Spleen (tissue), 11 donors: ENCODE measurements around the gene WNK2. TPM values are rescaled to one million over a fixed set of nuclear protein-coding genes. Genes with fewer than 3 reads are reported as not detected.

ENCODE experiments used
- DNase-seq: peaks from one replicate; pipeline ENCODE4 v3.0.0-alpha.2; 2020
- H3K27ac ChIP-seq, 8 donors: fragments of 200-600 bp; sonication (generic) in 7 of 8; 1 replicate in 4 of 8; 2 replicates in 4 of 8; pipeline versions ENCODE4 v1.5.0 to v1.8.0; 2016 to 2021; ENCODE audit warnings: inconsistent platforms in 4 of 8, mild to moderate bottlenecking in 4 of 8, moderate library complexity in 1 of 8
- H3K27me3 ChIP-seq, 7 donors: fragments of 200-600 bp; sonication (generic) in 6 of 7; replicated peaks in 1 of 7; 1 replicate in 4 of 7; 2 replicates in 3 of 7; pipeline versions ENCODE4 v1.5.0 to v1.8.0; 2016 to 2021; ENCODE audit warnings: inconsistent platforms in 3 of 7, mild to moderate bottlenecking in 1 of 7
- H3K36me3 ChIP-seq, 6 donors: fragments of 200-600 bp; sonication (generic) in 5 of 6; 1 replicate in 4 of 6; 2 replicates in 2 of 6; pipeline versions ENCODE4 v1.5.0 to v1.8.0; 2016 to 2021; ENCODE audit warnings: inconsistent platforms in 2 of 6
- H3K4me1 ChIP-seq, 6 donors: fragments of 200-600 bp; sonication (generic) in 5 of 6; 1 replicate in 3 of 6; 2 replicates in 3 of 6; pipeline versions ENCODE4 v1.5.0 to v1.8.0; 2016 to 2021; ENCODE audit warnings: inconsistent platforms in 3 of 6
- H3K4me3 ChIP-seq, 8 donors: fragments of 200-600 bp; sonication (generic) in 7 of 8; 1 replicate in 4 of 8; 2 replicates in 4 of 8; pipeline versions ENCODE4 v1.5.0 to v1.8.0; 2016 to 2021; ENCODE audit warnings: inconsistent platforms in 4 of 8, mild to moderate bottlenecking in 4 of 8, moderate library complexity in 2 of 8
- H3K9me3 ChIP-seq, 8 donors: fragments of 200-600 bp; sonication (generic) in 7 of 8; 1 replicate in 4 of 8; 2 replicates in 4 of 8; pipeline versions ENCODE4 v1.5.0 to v1.8.0; 2016 to 2021; ENCODE audit warnings: inconsistent platforms in 4 of 8
- CTCF ChIP-seq, 11 experiments: fragments of 200-600 bp in 7 of 11; fragments of 450-650 bp in 4 of 11; sonication (generic) in 4 of 11; IDR thresholded peaks in 8 of 11; conservative IDR thresholded peaks in 3 of 11; 1 replicate in 7 of 11; 2 replicates in 4 of 11; pipeline versions ENCODE4 v1.4.0 to v1.8.0; 2016 to 2021; ENCODE audit warnings: antibody characterized with exemption in 11 of 11, inconsistent platforms in 4 of 11, mild to moderate bottlenecking in 1 of 11
- POLR2A ChIP-seq, 3 donors: fragments of 450-650 bp; IDR thresholded peaks; one replicate each; pipeline ENCODE4 v1.5.1; 2017; ENCODE audit warnings: antibody characterized with exemption in 3 of 3, mild to moderate bottlenecking in 1 of 3
- POLR2AphosphoS5 ChIP-seq, 3 donors: sonication (generic); formaldehyde crosslinking; IDR thresholded peaks; one replicate each; pipeline ENCODE4 v1.5.1; 2017; ENCODE audit warnings: antibody characterized with exemption in 3 of 3
- WGBS, 5 donors: extraction: QIAGEN DNeasy Blood & Tissue Kit in 3 of 5; methylation state at CpG; one replicate each; pipeline versions ENCODE4 v1.1.5 to v1.1.7; 2013 to 2018; 5-methylcytosine and 5-hydroxymethylcytosine counted together
- intact Hi-C: fragments of 100-400 bp; cut with DNase I; formaldehyde crosslinking; loops from one replicate; pipeline ENCODE4 v1.15.0; 2023; ENCODE audit warnings: low total_unique reads
- polyA plus RNA-seq, 3 donors: library from polyadenylated mRNA; stranded (reverse); fragments of 200-250 nt; gene quantifications; one replicate each; pipeline ENCODE4 v1.2.1, GENCODE V29; 2013
- total RNA-seq, 7 donors: library from RNA; depleted of rRNA in 3 of 7; stranded (reverse); fragments of >200 nt in 3 of 7; fragmentation: NEBNext Ultra II Directional in 4 of 7; extraction: Animal tissue kit (Norgen Biotek cat#: 25700) in 4 of 7; gene quantifications; one replicate each; pipeline versions ENCODE4 v1.1.0 to v1.2.1, GENCODE V29; 2016 to 2021
- donor health status: healthy with polysubstance abuse.
- donor health status: DM: no; HTN: no; CAD: no; lungs with moderate emphysema.
- donor health status: DM: no; HTN: no; CAD: no.
- donor health status: Bipolar disorder and iron deficiency.
- donor health status: healthy.
- donor health status: DM: no; HTN: no; CAD: no.
- donor health status: DM: yes; HTN: yes; CAD: no.

The WNK2 gene
- total and polyA plus RNA-seq, 10 donors: 1.8 to 20.0 (median 7.3) TPM

GRCh38 chr9:93232388-93232960 lies 48.5 kb downstream of the WNK2 start:
- Histone ChIP-seq H3K9me3 (peaks cover 0 to 5% (median 0%) of the 10 kb centered on the region in 8 donors), H3K36me3 (no peaks in the 10 kb centered on the region), H3K27ac (no peak overlapping the region), H3K27me3 (peaks cover 0 to 55% (median 0%) of the 10 kb centered on the region in 7 donors), H3K4me3 (no peak overlapping the region), H3K4me1 (peaks cover 0 to 6% (median 2%) of the 10 kb centered on the region in 6 donors)
- DNase-seq: no peak
- 62 to 83% (median 75%) methylated on average over 8 to 12 of the region's 12 CpGs for WGBS, 5 donors
- intact Hi-C loops: no loop called here
- TF ChIP-seq POLR2AphosphoS5 (IDR thresholded peaks at IDR 0.05) (no peak), CTCF (IDR thresholded peaks at IDR 0.05 in 8 of 11, conservative IDR thresholded peaks at IDR 0.05 in 3 of 11) (no peak), POLR2A (IDR thresholded peaks at IDR 0.05) (no peak)

- H3K36me3 ChIP-seq: no peaks in the 10 kb centered on the region
- 63 to 85% (median 75%) methylated on average over 7 of the region's 7 CpGs for WGBS, 5 donors
- TF ChIP-seq POLR2AphosphoS5 (IDR thresholded peaks at IDR 0.05): no peak
- no peak for TF ChIP-seq CTCF (IDR thresholded peaks at IDR 0.05 in 8 of 11, conservative IDR thresholded peaks at IDR 0.05 in 3 of 11)
- TF ChIP-seq POLR2A (IDR thresholded peaks at IDR 0.05): no peak
- peaks cover 0 to 55% (median 0%) of the 10 kb centered on the region in 7 donors for H3K27me3 ChIP-seq
- H3K27ac ChIP-seq: no peak overlapping the region
- no peak overlapping the region for H3K4me3 ChIP-seq
- peaks cover 0 to 6% (median 0%) of the 10 kb centered on the region in 8 donors for H3K9me3 ChIP-seq
- intact Hi-C loops: no loop called here
- peaks cover 0 to 6% (median 2%) of the 10 kb centered on the region in 6 donors for H3K4me1 ChIP-seq
- no peak for DNase-seq
Measured at GRCh38 chr9:93233033-93233432, 49.1 kb downstream of the WNK2 start.

- no peak for TF ChIP-seq CTCF (IDR thresholded peaks at IDR 0.05 in 8 of 11, conservative IDR thresholded peaks at IDR 0.05 in 3 of 11)
- TF ChIP-seq POLR2AphosphoS5 (IDR thresholded peaks at IDR 0.05): no peak
- TF ChIP-seq POLR2A (IDR thresholded peaks at IDR 0.05): no peak
- no peak for DNase-seq
- intact Hi-C loops: no loop called here
Measured at GRCh38 chr9:93234600-93234999, 50.7 kb downstream of the WNK2 start.

GRCh38 chr9:93235300-93235960 lies 51.5 kb downstream of the WNK2 start:
- no peak for DNase-seq
- peaks cover 0 to 43% (median 0%) of the 10 kb centered on the region in 7 donors for H3K27me3 ChIP-seq
- no peak for TF ChIP-seq POLR2AphosphoS5 (IDR thresholded peaks at IDR 0.05)
- no peak for TF ChIP-seq CTCF (IDR thresholded peaks at IDR 0.05 in 8 of 11, conservative IDR thresholded peaks at IDR 0.05 in 3 of 11)
- intact Hi-C loops: no loop called here
- no peak overlapping the region for H3K4me3 ChIP-seq
- no peak overlapping the region for H3K27ac ChIP-seq
- H3K9me3 ChIP-seq: peaks cover 0 to 6% (median 0%) of the 10 kb centered on the region in 8 donors
- H3K36me3 ChIP-seq: peaks cover 0 to 8% (median 0%) of the 10 kb centered on the region in 6 donors
- WGBS, 5 donors: 83 to 94% (median 90%) methylated on average over 13 to 16 of the region's 16 CpGs
- H3K4me1 ChIP-seq: peaks cover 0 to 6% (median 2%) of the 10 kb centered on the region in 6 donors

More at GRCh38 chr9:93234600-93234999, 50.7 kb downstream of the WNK2 start:
- Histone ChIP-seq H3K27ac (no peak overlapping the region), H3K4me3 (no peak overlapping the region), H3K27me3 (peaks cover 0 to 51% (median 0%) of the 10 kb centered on the region in 7 donors), H3K4me1 (peaks cover 0 to 6% (median 2%) of the 10 kb centered on the region in 6 donors), H3K36me3 (peaks cover 0 to under 1% (median 0%) of the 10 kb centered on the region in 6 donors), H3K9me3 (peaks cover 0 to 6% (median 0%) of the 10 kb centered on the region in 8 donors)
- WGBS, 5 donors: 86 to 96% (median 94%) methylated on average over 11 to 15 of the region's 15 CpGs
